Right lobe of liver (tissue), 6 donors: ENCODE measurements around the gene RWDD1. TPM values are rescaled to one million over a fixed set of nuclear protein-coding genes. Genes with fewer than 3 reads are reported as not detected.

Experiments used
- ATAC-seq, 4 donors: fragments of 200-7000 bp; cut with Tn5 transposase; one replicate each; pipeline ENCODE4 v1.9.1; 2020; ENCODE audit warnings: mild to moderate bottlenecking in 4 of 4, moderate library complexity in 4 of 4
- DNase-seq, 3 donors: peaks; one replicate each; pipeline ENCODE4 v3.0.0-alpha.2; 2020
- H3K27ac ChIP-seq, 3 donors: fragments of 200-600 bp; one replicate each; pipeline ENCODE4 v1.8.0; 2022
- H3K27me3 ChIP-seq, 2 donors: fragments of 200-600 bp; one replicate each; pipeline ENCODE4 v1.8.0; 2022
- H3K36me3 ChIP-seq, 4 donors: fragments of 200-600 bp; sonication (generic) in 1 of 4; one replicate each; pipeline versions ENCODE4 v1.5.1 to v1.8.0; 2017 to 2022; ENCODE audit warnings: control low read depth in 1 of 4
- H3K4me1 ChIP-seq, 4 donors: fragments of 200-600 bp; sonication (generic) in 1 of 4; one replicate each; pipeline versions ENCODE4 v1.5.1 to v1.8.0; 2017 to 2022; ENCODE audit warnings: control low read depth in 1 of 4
- H3K4me3 ChIP-seq, 3 donors: fragments of 200-600 bp; one replicate each; pipeline ENCODE4 v1.8.0; 2022
- H3K9me3 ChIP-seq, 4 donors: fragments of 200-600 bp; sonication (generic) in 1 of 4; one replicate each; pipeline versions ENCODE4 v1.5.1 to v1.8.0; 2017 to 2022; ENCODE audit warnings: control low read depth in 1 of 4
- POLR2A ChIP-seq: fragments of 450-650 bp; IDR thresholded peaks from one replicate; pipeline ENCODE4 v1.6.1; 2017; ENCODE audit warnings: antibody characterized with exemption, mild to moderate bottlenecking
- whole genome bisulfite sequencing: methylation state at CpG from one replicate; pipeline ENCODE4 v1.1.6; 2018; ENCODE audit warnings: low coverage, low lambda C conversion rate; ENCODE audit not compliant: insufficient coverage; ENCODE audit errors: missing lambda C conversion rate; 5-methylcytosine and 5-hydroxymethylcytosine counted together
- intact Hi-C, 2 donors: fragments of 100-400 bp; cut with DNase I; formaldehyde crosslinking; loops; one replicate each; pipeline versions ENCODE4 v1.11.2 to v1.14.1; 2022
- total RNA-seq, 6 experiments: library from RNA; depleted of rRNA in 2 of 6; stranded (reverse); fragments of >200 nt in 2 of 6; fragmentation: NEBNext Ultra II Directional in 3 of 6; extraction: Animal tissue kit (Norgen Biotek cat#: 25700) in 3 of 6; gene quantifications; one replicate each; pipeline versions ENCODE4 v1.1.0 to v1.2.4, GENCODE V29; 2016 to 2023
- TF ChIP-seq, protein P1 (sequence below), 4 donors: fragments of 200-600 bp in 3 of 4; fragments of 450-650 bp in 1 of 4; IDR thresholded peaks; one replicate each; pipeline versions ENCODE4 v1.5.1 to v1.8.0; 2016 to 2022; ENCODE audit warnings: antibody characterized with exemption in 4 of 4, mild to moderate bottlenecking in 2 of 4
- donor health status: DM: no; HTN: yes; CAD: no.
- donor health status: DM: no; HTN: no; CAD: no.
- donor health status: DM: no; HTN: no; CAD: no.
- donor health status: DM: no; HTN: yes; CAD: no.
- donor health status: DM: no; HTN: yes; CAD: no.

RWDD1 gene
- total RNA-seq, 6 experiments from 2014 or later = 14.8 to 22.1 (median 21.2) TPM

- TF ChIP-seq POLR2A = no peak
- TF ChIP-seq, protein P1, sequence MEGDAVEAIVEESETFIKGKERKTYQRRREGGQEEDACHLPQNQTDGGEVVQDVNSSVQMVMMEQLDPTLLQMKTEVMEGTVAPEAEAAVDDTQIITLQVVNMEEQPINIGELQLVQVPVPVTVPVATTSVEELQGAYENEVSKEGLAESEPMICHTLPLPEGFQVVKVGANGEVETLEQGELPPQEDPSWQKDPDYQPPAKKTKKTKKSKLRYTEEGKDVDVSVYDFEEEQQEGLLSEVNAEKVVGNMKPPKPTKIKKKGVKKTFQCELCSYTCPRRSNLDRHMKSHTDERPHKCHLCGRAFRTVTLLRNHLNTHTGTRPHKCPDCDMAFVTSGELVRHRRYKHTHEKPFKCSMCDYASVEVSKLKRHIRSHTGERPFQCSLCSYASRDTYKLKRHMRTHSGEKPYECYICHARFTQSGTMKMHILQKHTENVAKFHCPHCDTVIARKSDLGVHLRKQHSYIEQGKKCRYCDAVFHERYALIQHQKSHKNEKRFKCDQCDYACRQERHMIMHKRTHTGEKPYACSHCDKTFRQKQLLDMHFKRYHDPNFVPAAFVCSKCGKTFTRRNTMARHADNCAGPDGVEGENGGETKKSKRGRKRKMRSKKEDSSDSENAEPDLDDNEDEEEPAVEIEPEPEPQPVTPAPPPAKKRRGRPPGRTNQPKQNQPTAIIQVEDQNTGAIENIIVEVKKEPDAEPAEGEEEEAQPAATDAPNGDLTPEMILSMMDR (IDR thresholded peaks at IDR 0.05) = no peak
- H3K4me3 ChIP-seq = peak overlapping the region in 1 of 3 donors; percentile 37
- H3K27me3 ChIP-seq = no peaks in the 10 kb centered on the region
- H3K27ac ChIP-seq = no peak overlapping the region
- WGBS = 56% methylated on average over 9 of the region's 42 CpGs
- ATAC-seq (peak; percentile 18 to 56 (median 47)), DNase-seq (peak in 2 of 3 donors; percentile 21 to 56)
- no peaks in the 10 kb centered on the region for H3K36me3 ChIP-seq
- intact Hi-C loops = no loop called here
- H3K9me3 ChIP-seq = no peaks in the 10 kb centered on the region
- peaks cover 0 to 11% (median 1%) of the 10 kb centered on the region in 4 donors for H3K4me1 ChIP-seq
Measured at GRCh38 chr6:116564921-116565872, 6.1 kb upstream of the RWDD1 start.

GRCh38 chr6:116568111-116568510 lies 3.2 kb upstream of the RWDD1 start:
- ATAC-seq (no peak), DNase-seq (no peak)
- Histone ChIP-seq H3K36me3 (no peaks in the 10 kb centered on the region), H3K4me3 (no peak overlapping the region), H3K27ac (no peak overlapping the region), H3K27me3 (no peaks in the 10 kb centered on the region), H3K9me3 (no peaks in the 10 kb centered on the region), H3K4me1 (peaks cover 0 to 12% (median 3%) of the 10 kb centered on the region in 4 donors)
- TF ChIP-seq POLR2A = no peak
- TF ChIP-seq, protein P1 (IDR thresholded peaks at IDR 0.05) = no peak
- intact Hi-C loops = no loop called here

GRCh38 chr6:116568821-116569755 lies 2.2 kb upstream of the RWDD1 start:
- ATAC-seq (no peak), DNase-seq (no peak)
- Histone ChIP-seq H3K4me3 (no peak overlapping the region), H3K27me3 (no peaks in the 10 kb centered on the region), H3K9me3 (no peaks in the 10 kb centered on the region), H3K36me3 (no peaks in the 10 kb centered on the region), H3K4me1 (peaks cover 0 to 18% (median 3%) of the 10 kb centered on the region in 4 donors), H3K27ac (no peak overlapping the region)
- intact Hi-C loops = no loop called here
- 73% methylated on average over 7 of the region's 7 CpGs for WGBS
- no peak for TF ChIP-seq POLR2A
- TF ChIP-seq, protein P1 (IDR thresholded peaks at IDR 0.05) = no peak

DNA sequence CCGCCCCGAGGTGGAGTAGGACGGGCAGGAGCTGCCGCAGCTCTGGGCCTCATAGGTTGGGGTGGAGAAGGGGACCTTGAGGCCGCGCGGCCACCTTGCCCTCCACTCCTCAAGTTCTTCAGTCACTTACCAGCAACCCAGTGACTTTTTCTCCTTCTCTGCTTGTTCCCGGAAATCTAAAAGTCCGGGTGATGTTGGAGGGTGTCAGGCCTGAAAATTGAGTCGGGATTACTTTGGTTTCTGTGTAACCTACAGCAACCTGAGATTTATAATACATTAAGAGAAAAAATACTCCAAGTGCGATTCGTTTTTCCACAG lies 338 bp downstream of the RWDD1 start:
- Histone ChIP-seq H3K4me1 (peaks cover 0 to 18% (median 3%) of the 10 kb centered on the region in 4 donors), H3K36me3 (no peaks in the 10 kb centered on the region), H3K27me3 (no peaks in the 10 kb centered on the region), H3K4me3 (peak overlapping the region; percentile 79 to 95 (median 90)), H3K27ac (peak overlapping the region; percentile 78 to 85 (median 80)), H3K9me3 (no peaks in the 10 kb centered on the region)
- WGBS = 1% methylated on average over 12 of the region's 12 CpGs
- intact Hi-C loops = no loop called here
- DNase-seq (no peak), ATAC-seq (no peak)
- TF ChIP-seq, protein P1 (IDR thresholded peaks at IDR 0.05) = no peak
- no peak for TF ChIP-seq POLR2A
